ENCODE measurements around the gene ATG7.
"Not testable (repeated sequence)": the region's sequence is repeated elsewhere in the genome, so short reads cannot be mapped to it uniquely, and the experiment has no call there.

Gene ATG7

GRCh38 chr3:11580645-11581044 is 308.4 kb downstream of the ATG7 start:
- DNase-seq = no peak

- DNase-seq = no peak
Measured at GRCh38 chr3:11581237-11582190, 309.3 kb downstream of the ATG7 start.

GRCh38 chr3:11582191-11582968 is 310.2 kb downstream of the ATG7 start:
- DNase-seq = no peak

GRCh38 chr3:11583235-11583634 is 311.0 kb downstream of the ATG7 start:
- DNase-seq = no peak

GRCh38 chr3:11583638-11584046 is 311.4 kb downstream of the ATG7 start:
- no peak for DNase-seq

GRCh38 chr3:11584570-11584969 is 312.4 kb downstream of the ATG7 start:
- no peak for DNase-seq

- DNase-seq = no peak
Measured at GRCh38 chr3:11587766-11588165, 315.6 kb downstream of the ATG7 start.

- DNase-seq = no peak
Measured at GRCh38 chr3:11588338-11588737, 316.1 kb downstream of the ATG7 start.

GRCh38 chr3:11588755-11589154 is 316.6 kb downstream of the ATG7 start:
- no peak for DNase-seq

- no peak for DNase-seq
Measured at GRCh38 chr3:11589706-11590105, 317.5 kb downstream of the ATG7 start.

- DNase-seq = no peak
Measured at GRCh38 chr3:11591002-11591355, 318.8 kb downstream of the ATG7 start.

- DNase-seq = no peak
Measured at GRCh38 chr3:11591391-11592282, 319.4 kb downstream of the ATG7 start.

GRCh38 chr3:11592445-11593298 is 320.5 kb downstream of the ATG7 start:
- no peak for DNase-seq

GRCh38 chr3:11593318-11594034 is 321.3 kb downstream of the ATG7 start:
- DNase-seq = no peak

- not testable (repeated sequence) for DNase-seq
Measured at GRCh38 chr3:11595024-11595423, 322.8 kb downstream of the ATG7 start.

- no peak for DNase-seq
Measured at GRCh38 chr3:11596387-11596786, 324.2 kb downstream of the ATG7 start.

- no peak for DNase-seq
Measured at GRCh38 chr3:11600501-11601282, 328.5 kb downstream of the ATG7 start.

GRCh38 chr3:11601446-11602238 is 329.4 kb downstream of the ATG7 start:
- no peak for DNase-seq

- no peak for DNase-seq
Measured at GRCh38 chr3:11602239-11602840, 330.1 kb downstream of the ATG7 start.

Measured in activated CD4-positive, CD25-positive, alpha-beta regulatory T cell treated with anti-CD3 and anti-CD28 coated beads, Interleukin-2, amount 50 U/mL, for 72 hours (primary cell).